ENCODE data around the gene CYP2E1. TPM values are rescaled to one million over a fixed set of nuclear protein-coding genes. Genes with fewer than 3 reads are reported as not detected.

CYP2E1 gene
- total and polyA plus RNA-seq, 10 of the 15 experiments (the other 5 are each of a cell fraction or from before 2014, with no cell fraction given): 0.09 to 1.9 (median 0.28) TPM; not detected in 3

- TF ChIP-seq ZBTB4 (CRISPR knock-in tag; IDR thresholded peaks at IDR 0.05) (no peak), ATF2 (IDR thresholded peaks at IDR 0.05; ENCODE audit: low read length) (no peak), BACH1 (IDR thresholded peaks at IDR 0.05; ENCODE audit: borderline replicate concordance) (no peak)
- TF ChIP-seq, protein P1, sequence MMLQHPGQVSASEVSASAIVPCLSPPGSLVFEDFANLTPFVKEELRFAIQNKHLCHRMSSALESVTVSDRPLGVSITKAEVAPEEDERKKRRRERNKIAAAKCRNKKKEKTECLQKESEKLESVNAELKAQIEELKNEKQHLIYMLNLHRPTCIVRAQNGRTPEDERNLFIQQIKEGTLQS (IDR thresholded peaks at IDR 0.05; ENCODE audit: borderline replicate concordance, extremely low read depth, low read depth, low read length): no peak
Measured at GRCh38 chr10:133523631-133524203, 3.4 kb upstream of the CYP2E1 start (continued).

- RAD21 ChIA-PET (ENCODE audit: unreplicated experiment): no interaction called here
- Histone ChIP-seq H3K4me2 (ENCODE audit: control insufficient read depth, insufficient read depth) (no peak overlapping the region), H3K9ac (ENCODE audit: control insufficient read depth, insufficient read depth, low read length) (no peak overlapping the region), H2AFZ (ENCODE audit: control insufficient read depth, low read depth, low read length) (no peak overlapping the region), H3K4me1 (ENCODE audit: control insufficient read depth, insufficient read depth, low read length) (no peaks in the 10 kb centered on the region), H3K36me3 (ENCODE audit: control insufficient read depth in 2 of 2, insufficient read depth in 2 of 2, low read length in 1 of 2) (no peaks in the 10 kb centered on the region), H3K27ac (ENCODE audit: control insufficient read depth, insufficient read depth) (no peak overlapping the region), H4K20me1 (ENCODE audit: control insufficient read depth, insufficient read depth) (no peaks in the 10 kb centered on the region), H3K27me3 (replicated peaks in 1 of 2; ENCODE audit: control insufficient read depth in 2 of 2, insufficient read depth in 2 of 2, low read length in 1 of 2) (peaks cover 0 to 6% of the 10 kb centered on the region in 2 experiments; a peak in 3 of 4 replicates), H3K79me2 (ENCODE audit: control insufficient read depth, insufficient read depth, low read length) (no peaks in the 10 kb centered on the region), H3K4me3 (no peak overlapping the region), H3K9me3 (replicated peaks; ENCODE audit: control insufficient read depth, insufficient read depth, low read length) (no peaks in the 10 kb centered on the region; the same call in 2 of the 3 replicates)
- CTCF ChIA-PET: no interaction called here
- no peak for FAIRE-seq
- no TSS peak for BruUV-seq (replicated peaks)
- ATAC-seq: no peak
- in situ Hi-C loops (cut with MboI): no loop called here
- DNase-seq (ENCODE audit: low read depth, low spot score): no peak
- POLR2A ChIA-PET: no interaction called here
- SMC1A ChIA-PET (ENCODE audit: uncharacterized antibody, unreplicated experiment): no interaction called here
- 73% methylated on average over 7 of the region's 7 CpGs for WGBS (ENCODE audit: insufficient coverage, insufficient replicate concordance, low lambda C conversion rate, missing lambda C conversion rate)
- intact Hi-C loops (cut with micrococcal nuclease; ENCODE audit: unreplicated experiment): no loop called here
- TF ChIP-seq E2F8 (IDR thresholded peaks at IDR 0.05; ENCODE audit: low read depth, partially characterized antibody): no peak
- TF ChIP-seq, protein P2, sequence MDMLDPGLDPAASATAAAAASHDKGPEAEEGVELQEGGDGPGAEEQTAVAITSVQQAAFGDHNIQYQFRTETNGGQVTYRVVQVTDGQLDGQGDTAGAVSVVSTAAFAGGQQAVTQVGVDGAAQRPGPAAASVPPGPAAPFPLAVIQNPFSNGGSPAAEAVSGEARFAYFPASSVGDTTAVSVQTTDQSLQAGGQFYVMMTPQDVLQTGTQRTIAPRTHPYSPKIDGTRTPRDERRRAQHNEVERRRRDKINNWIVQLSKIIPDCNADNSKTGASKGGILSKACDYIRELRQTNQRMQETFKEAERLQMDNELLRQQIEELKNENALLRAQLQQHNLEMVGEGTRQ (IDR thresholded peaks at IDR 0.05; ENCODE audit: borderline replicate concordance, low read depth, low read length): no peak
- no peak for TF ChIP-seq NR2C2 (IDR thresholded peaks at IDR 0.05; ENCODE audit: borderline replicate concordance, control insufficient read depth, insufficient read length, low read depth)
- no peak for TF ChIP-seq ZBTB4 (CRISPR knock-in tag; IDR thresholded peaks at IDR 0.05)
Measured at GRCh38 chr10:133525444-133525843, 1.7 kb upstream of the CYP2E1 start.

All from GM12878 (cell line).